ENCODE results near the gene CNTNAP3. TPM values are rescaled to one million over a fixed set of nuclear protein-coding genes. Genes with fewer than 3 reads are reported as not detected.
"Not testable (repeated sequence)": the region's sequence is repeated elsewhere in the genome, so short reads cannot be mapped to it uniquely, and the experiment has no call there.

Gene CNTNAP3
- total RNA-seq, 1 experiment from 2014 or later, result 22.6 TPM

DNA sequence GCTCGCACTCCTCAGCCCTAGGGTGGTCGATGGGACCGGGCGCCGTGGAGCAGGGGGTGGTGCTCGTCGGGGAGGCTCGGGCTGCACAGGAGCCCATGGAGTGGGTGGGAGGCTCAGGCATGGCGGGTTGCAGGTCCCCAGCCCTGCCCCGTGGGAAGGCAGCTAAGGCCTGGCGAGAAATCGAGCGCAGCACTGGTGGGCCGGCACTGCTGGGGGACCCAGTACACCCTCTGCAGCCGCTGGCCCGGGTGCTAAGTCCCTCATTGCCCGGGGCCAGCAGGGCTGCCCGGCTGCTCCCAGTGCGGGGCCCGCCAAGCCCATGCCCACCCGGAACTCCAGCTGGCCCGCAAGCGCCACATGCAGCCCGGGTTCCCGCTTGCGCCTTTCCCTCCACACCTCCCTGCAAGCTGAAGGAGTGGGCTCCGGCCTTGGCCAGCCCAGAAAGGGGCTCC lies 245.6 kb downstream of the CNTNAP3 start:
- not testable (repeated sequence) for H3K4me1 Mint-ChIP-seq; H2BK20ac ChIP-seq (ENCODE audit: low read depth, low read length, poor library complexity, severe bottlenecking); H3K9me3 Mint-ChIP-seq; H2BK120ac ChIP-seq (ENCODE audit: low read depth, low read length, poor library complexity, severe bottlenecking); H3K27ac Mint-ChIP-seq; H3K27ac ChIP-seq (ENCODE audit: insufficient read length, low read depth, low read length); H2BK5ac ChIP-seq (ENCODE audit: insufficient read length, low read length); H3K79me2 ChIP-seq (ENCODE audit: insufficient read depth, low read length); H4K8ac ChIP-seq (replicated peaks; ENCODE audit: insufficient read length, low read depth, low read length); H3K36me3 Mint-ChIP-seq (ENCODE audit: insufficient read depth in 1 of 3, low read depth in 3 of 3); H3K23me2 ChIP-seq (ENCODE audit: insufficient read length, low read depth, low read length, poor library complexity, severe bottlenecking); H4K91ac ChIP-seq (ENCODE audit: insufficient read length, low read depth, low read length); H3K4me2 ChIP-seq (ENCODE audit: insufficient read depth, insufficient read length, low read length); H3K56ac ChIP-seq (ENCODE audit: insufficient read length, low read depth, low read length); H3K27me3 Mint-ChIP-seq (ENCODE audit: low read depth); H3K23ac ChIP-seq (ENCODE audit: insufficient read length, low read depth, low read length); H3K9ac ChIP-seq (ENCODE audit: extremely low read depth, insufficient read length, low read length); H3K27me3 ChIP-seq (ENCODE audit: insufficient read depth, low read length); H3K18ac ChIP-seq (ENCODE audit: insufficient read length, low read depth, low read length); H3K4me3 Mint-ChIP-seq; H3K4me1 ChIP-seq (ENCODE audit: insufficient read depth, low read length); H3T11ph ChIP-seq (ENCODE audit: low read length); H2AK5ac ChIP-seq (ENCODE audit: insufficient read length, low read length); H2AFZ ChIP-seq (ENCODE audit: low read length); H3K4ac ChIP-seq (ENCODE audit: low read depth, low read length); H4K5ac ChIP-seq (ENCODE audit: insufficient read length, low read depth, low read length); H2BK12ac ChIP-seq (ENCODE audit: insufficient read length, low read depth, low read length); H3K14ac ChIP-seq (ENCODE audit: insufficient read depth, low read length); DNase-seq; H3K9me3 ChIP-seq (ENCODE audit: control insufficient read depth, low read depth, low read length); H2BK15ac ChIP-seq (ENCODE audit: low read depth, low read length); H4K20me1 ChIP-seq (ENCODE audit: control insufficient read depth, insufficient read depth, insufficient read length); H3K79me1 ChIP-seq (ENCODE audit: insufficient read depth, low read depth, low read length, poor library complexity, severe bottlenecking)
- WGBS (ENCODE audit: extremely low coverage, insufficient read length, low lambda C conversion rate), result no CpG with 5 or more reads among the region's 27 CpGs

- H2BK20ac ChIP-seq (ENCODE audit: low read depth, low read length, poor library complexity, severe bottlenecking), result not testable (repeated sequence)
Measured at GRCh38 chr9:39041774-39042173, 246.2 kb downstream of the CNTNAP3 start.

More at GRCh38 chr9:39041774-39042173, 246.2 kb downstream of the CNTNAP3 start:
- not testable (repeated sequence) for H2AFZ ChIP-seq (ENCODE audit: low read length); H3K9me3 Mint-ChIP-seq; H2BK5ac ChIP-seq (ENCODE audit: insufficient read length, low read length); H2BK15ac ChIP-seq (ENCODE audit: low read depth, low read length); H3K4ac ChIP-seq (ENCODE audit: low read depth, low read length); DNase-seq; H3K4me1 Mint-ChIP-seq; H3K23ac ChIP-seq (ENCODE audit: insufficient read length, low read depth, low read length); H3K27me3 Mint-ChIP-seq (ENCODE audit: low read depth); H3K27me3 ChIP-seq (ENCODE audit: insufficient read depth, low read length); H3K56ac ChIP-seq (ENCODE audit: insufficient read length, low read depth, low read length); H3K14ac ChIP-seq (ENCODE audit: insufficient read depth, low read length); H3K36me3 Mint-ChIP-seq (ENCODE audit: insufficient read depth in 1 of 3, low read depth in 3 of 3); H4K91ac ChIP-seq (ENCODE audit: insufficient read length, low read depth, low read length); H3K27ac ChIP-seq (ENCODE audit: insufficient read length, low read depth, low read length); H3K18ac ChIP-seq (ENCODE audit: insufficient read length, low read depth, low read length); H3K4me3 Mint-ChIP-seq; H3K9ac ChIP-seq (ENCODE audit: extremely low read depth, insufficient read length, low read length); H4K5ac ChIP-seq (ENCODE audit: insufficient read length, low read depth, low read length); H2BK120ac ChIP-seq (ENCODE audit: low read depth, low read length, poor library complexity, severe bottlenecking); H4K20me1 ChIP-seq (ENCODE audit: control insufficient read depth, insufficient read depth, insufficient read length); H3K4me1 ChIP-seq (ENCODE audit: insufficient read depth, low read length); H2AK5ac ChIP-seq (ENCODE audit: insufficient read length, low read length); H3K79me1 ChIP-seq (ENCODE audit: insufficient read depth, low read depth, low read length, poor library complexity, severe bottlenecking); H4K8ac ChIP-seq (replicated peaks; ENCODE audit: insufficient read length, low read depth, low read length); H3K79me2 ChIP-seq (ENCODE audit: insufficient read depth, low read length); H3K4me2 ChIP-seq (ENCODE audit: insufficient read depth, insufficient read length, low read length); H3K9me3 ChIP-seq (ENCODE audit: control insufficient read depth, low read depth, low read length); H3T11ph ChIP-seq (ENCODE audit: low read length); H2BK12ac ChIP-seq (ENCODE audit: insufficient read length, low read depth, low read length); H3K23me2 ChIP-seq (ENCODE audit: insufficient read length, low read depth, low read length, poor library complexity, severe bottlenecking)
- WGBS (ENCODE audit: extremely low coverage, insufficient read length, low lambda C conversion rate), result no CpG with 5 or more reads among the region's 10 CpGs
- H3K27ac Mint-ChIP-seq, result peak overlapping the region in 1 of 3 experiments; percentile 18; a peak in 1 of 7 replicates

Measured in H9 (cell line).